HepG2 (cell line): ENCODE measurements around the gene ZNF783.
"Not testable (repeated sequence)": the region's sequence is repeated elsewhere in the genome, so short reads cannot be mapped to it uniquely, and the experiment has no call there.

Experiments used
- DMAP1 ChIP-seq: IDR thresholded peaks from 2 replicates; pipeline ENCODE4 v1.6.1; 2016
- HMG20A ChIP-seq: IDR thresholded peaks from 2 replicates; pipeline ENCODE4 v1.6.1; 2016; ENCODE audit warnings: borderline replicate concordance
- KLF16 ChIP-seq, 2 experiments: sonication (generic) in 1 of 2; formaldehyde crosslinking in 1 of 2; IDR thresholded peaks; 2 replicates each; pipeline versions ENCODE4 v1.6.1 to v1.8.0; 2016 to 2023; ENCODE audit warnings: missing genetic modification reagents in 2 of 2, missing compliant biosample characterization in 1 of 2
- MEF2D ChIP-seq: sonication (generic); formaldehyde crosslinking; IDR thresholded peaks from 2 replicates; pipeline ENCODE4 v1.5.1; 2020; ENCODE audit warnings: mild to moderate bottlenecking, missing genetic modification reagents
- NFIC ChIP-seq: IDR thresholded peaks from 2 replicates; pipeline ENCODE4 v1.6.1; 2012; ENCODE audit warnings: mild to moderate bottlenecking, low read length, inconsistent platforms
- POLR2A ChIP-seq, 2 experiments: IDR thresholded peaks; 2 replicates each; pipeline ENCODE4 v1.6.1; 2011; ENCODE audit warnings: low read depth in 2 of 2, low read length in 2 of 2, mild to moderate bottlenecking in 1 of 2, moderate library complexity in 1 of 2; ENCODE audit not compliant: insufficient read depth in 1 of 2
- SALL2 ChIP-seq: sonication (generic); formaldehyde crosslinking; IDR thresholded peaks from 2 replicates; pipeline ENCODE4 v1.8.1; 2023; ENCODE audit warnings: mild to moderate bottlenecking, missing genetic modification reagents, inconsistent platforms
- TAF1 ChIP-seq: sonication (generic); formaldehyde crosslinking; IDR thresholded peaks from 2 replicates; pipeline ENCODE4 v1.4.0; 2020; ENCODE audit warnings: missing genetic modification reagents
- ZNF354B ChIP-seq: sonication (generic); formaldehyde crosslinking; IDR thresholded peaks from 2 replicates; pipeline ENCODE4 v1.8.0; 2022; ENCODE audit warnings: mild to moderate bottlenecking, missing genetic modification reagents
- ZNF614 ChIP-seq: IDR thresholded peaks from 2 replicates; pipeline ENCODE4 v1.6.1; 2018; ENCODE audit warnings: missing biosample characterization, missing genetic modification reagents, inconsistent platforms, borderline replicate concordance
- TF ChIP-seq, protein P1 (sequence below): sonication (generic); formaldehyde crosslinking; IDR thresholded peaks from 2 replicates; pipeline ENCODE4 v1.5.0; 2020; ENCODE audit warnings: mild to moderate bottlenecking, missing genetic modification reagents, moderate library complexity
- TF ChIP-seq, protein P2 (sequence below): sonication (generic); formaldehyde crosslinking; IDR thresholded peaks from 2 replicates; pipeline ENCODE4 v1.9.0; 2021; ENCODE audit warnings: missing genetic modification reagents, borderline replicate concordance
- TF ChIP-seq, protein P3 (sequence below): sonication (generic); formaldehyde crosslinking; IDR thresholded peaks from 2 replicates; pipeline ENCODE4 v1.4.0; 2020; ENCODE audit warnings: missing genetic modification reagents, mild to moderate bottlenecking, borderline replicate concordance

DNA sequence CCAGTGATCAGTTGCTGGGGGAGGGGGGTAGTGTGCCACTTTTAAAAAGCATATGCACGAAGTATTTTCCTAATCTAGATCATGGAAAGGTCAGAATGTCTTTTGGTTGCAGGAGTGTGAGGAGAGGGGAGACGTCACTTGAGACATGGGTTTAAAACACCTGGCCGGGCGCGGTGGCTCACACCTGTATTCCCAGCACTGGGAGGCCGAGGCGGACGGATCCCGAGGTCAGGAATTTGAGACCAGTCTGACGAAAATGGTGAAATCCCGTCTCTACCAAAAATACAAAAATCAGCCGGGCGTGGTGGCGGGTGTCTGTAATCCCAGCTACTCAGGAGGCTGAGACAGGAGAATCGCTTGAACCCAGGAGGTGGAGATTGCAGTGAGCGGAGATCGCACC, 35.6 kb upstream of the ZNF783 start:
- TF ChIP-seq NFIC; SALL2 (CRISPR knock-in tag); ZNF614 (CRISPR knock-in tag); KLF16 (CRISPR knock-in tag; IDR thresholded peaks at IDR 0.05); HMG20A (CRISPR knock-in tag); TAF1 (CRISPR knock-in tag); POLR2A (IDR thresholded peaks at IDR 0.05; ENCODE audit: insufficient read depth in 1 of 2, low read depth in 2 of 2, low read length in 2 of 2); MEF2D; ZNF354B (CRISPR knock-in tag); DMAP1 (CRISPR knock-in tag): not testable (repeated sequence)
- TF ChIP-seq, protein P1, sequence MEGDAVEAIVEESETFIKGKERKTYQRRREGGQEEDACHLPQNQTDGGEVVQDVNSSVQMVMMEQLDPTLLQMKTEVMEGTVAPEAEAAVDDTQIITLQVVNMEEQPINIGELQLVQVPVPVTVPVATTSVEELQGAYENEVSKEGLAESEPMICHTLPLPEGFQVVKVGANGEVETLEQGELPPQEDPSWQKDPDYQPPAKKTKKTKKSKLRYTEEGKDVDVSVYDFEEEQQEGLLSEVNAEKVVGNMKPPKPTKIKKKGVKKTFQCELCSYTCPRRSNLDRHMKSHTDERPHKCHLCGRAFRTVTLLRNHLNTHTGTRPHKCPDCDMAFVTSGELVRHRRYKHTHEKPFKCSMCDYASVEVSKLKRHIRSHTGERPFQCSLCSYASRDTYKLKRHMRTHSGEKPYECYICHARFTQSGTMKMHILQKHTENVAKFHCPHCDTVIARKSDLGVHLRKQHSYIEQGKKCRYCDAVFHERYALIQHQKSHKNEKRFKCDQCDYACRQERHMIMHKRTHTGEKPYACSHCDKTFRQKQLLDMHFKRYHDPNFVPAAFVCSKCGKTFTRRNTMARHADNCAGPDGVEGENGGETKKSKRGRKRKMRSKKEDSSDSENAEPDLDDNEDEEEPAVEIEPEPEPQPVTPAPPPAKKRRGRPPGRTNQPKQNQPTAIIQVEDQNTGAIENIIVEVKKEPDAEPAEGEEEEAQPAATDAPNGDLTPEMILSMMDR (CRISPR knock-in tag), result not testable (repeated sequence)
- TF ChIP-seq, protein P2, sequence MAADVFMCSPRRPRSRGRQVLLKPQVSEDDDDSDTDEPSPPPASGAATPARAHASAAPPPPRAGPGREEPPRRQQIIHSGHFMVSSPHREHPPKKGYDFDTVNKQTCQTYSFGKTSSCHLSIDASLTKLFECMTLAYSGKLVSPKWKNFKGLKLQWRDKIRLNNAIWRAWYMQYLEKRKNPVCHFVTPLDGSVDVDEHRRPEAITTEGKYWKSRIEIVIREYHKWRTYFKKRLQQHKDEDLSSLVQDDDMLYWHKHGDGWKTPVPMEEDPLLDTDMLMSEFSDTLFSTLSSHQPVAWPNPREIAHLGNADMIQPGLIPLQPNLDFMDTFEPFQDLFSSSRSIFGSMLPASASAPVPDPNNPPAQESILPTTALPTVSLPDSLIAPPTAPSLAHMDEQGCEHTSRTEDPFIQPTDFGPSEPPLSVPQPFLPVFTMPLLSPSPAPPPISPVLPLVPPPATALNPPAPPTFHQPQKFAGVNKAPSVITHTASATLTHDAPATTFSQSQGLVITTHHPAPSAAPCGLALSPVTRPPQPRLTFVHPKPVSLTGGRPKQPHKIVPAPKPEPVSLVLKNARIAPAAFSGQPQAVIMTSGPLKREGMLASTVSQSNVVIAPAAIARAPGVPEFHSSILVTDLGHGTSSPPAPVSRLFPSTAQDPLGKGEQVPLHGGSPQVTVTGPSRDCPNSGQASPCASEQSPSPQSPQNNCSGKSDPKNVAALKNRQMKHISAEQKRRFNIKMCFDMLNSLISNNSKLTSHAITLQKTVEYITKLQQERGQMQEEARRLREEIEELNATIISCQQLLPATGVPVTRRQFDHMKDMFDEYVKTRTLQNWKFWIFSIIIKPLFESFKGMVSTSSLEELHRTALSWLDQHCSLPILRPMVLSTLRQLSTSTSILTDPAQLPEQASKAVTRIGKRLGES, result not testable (repeated sequence)
- TF ChIP-seq, protein P3, sequence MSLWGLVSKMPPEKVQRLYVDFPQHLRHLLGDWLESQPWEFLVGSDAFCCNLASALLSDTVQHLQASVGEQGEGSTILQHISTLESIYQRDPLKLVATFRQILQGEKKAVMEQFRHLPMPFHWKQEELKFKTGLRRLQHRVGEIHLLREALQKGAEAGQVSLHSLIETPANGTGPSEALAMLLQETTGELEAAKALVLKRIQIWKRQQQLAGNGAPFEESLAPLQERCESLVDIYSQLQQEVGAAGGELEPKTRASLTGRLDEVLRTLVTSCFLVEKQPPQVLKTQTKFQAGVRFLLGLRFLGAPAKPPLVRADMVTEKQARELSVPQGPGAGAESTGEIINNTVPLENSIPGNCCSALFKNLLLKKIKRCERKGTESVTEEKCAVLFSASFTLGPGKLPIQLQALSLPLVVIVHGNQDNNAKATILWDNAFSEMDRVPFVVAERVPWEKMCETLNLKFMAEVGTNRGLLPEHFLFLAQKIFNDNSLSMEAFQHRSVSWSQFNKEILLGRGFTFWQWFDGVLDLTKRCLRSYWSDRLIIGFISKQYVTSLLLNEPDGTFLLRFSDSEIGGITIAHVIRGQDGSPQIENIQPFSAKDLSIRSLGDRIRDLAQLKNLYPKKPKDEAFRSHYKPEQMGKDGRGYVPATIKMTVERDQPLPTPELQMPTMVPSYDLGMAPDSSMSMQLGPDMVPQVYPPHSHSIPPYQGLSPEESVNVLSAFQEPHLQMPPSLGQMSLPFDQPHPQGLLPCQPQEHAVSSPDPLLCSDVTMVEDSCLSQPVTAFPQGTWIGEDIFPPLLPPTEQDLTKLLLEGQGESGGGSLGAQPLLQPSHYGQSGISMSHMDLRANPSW (CRISPR knock-in tag), result not testable (repeated sequence)
